ENCODE data around the gene SMC3.
"Not testable (repeated sequence)": the region's sequence is repeated elsewhere in the genome, so short reads cannot be mapped to it uniquely, and the experiment has no call there.

SMC3 gene

DNA sequence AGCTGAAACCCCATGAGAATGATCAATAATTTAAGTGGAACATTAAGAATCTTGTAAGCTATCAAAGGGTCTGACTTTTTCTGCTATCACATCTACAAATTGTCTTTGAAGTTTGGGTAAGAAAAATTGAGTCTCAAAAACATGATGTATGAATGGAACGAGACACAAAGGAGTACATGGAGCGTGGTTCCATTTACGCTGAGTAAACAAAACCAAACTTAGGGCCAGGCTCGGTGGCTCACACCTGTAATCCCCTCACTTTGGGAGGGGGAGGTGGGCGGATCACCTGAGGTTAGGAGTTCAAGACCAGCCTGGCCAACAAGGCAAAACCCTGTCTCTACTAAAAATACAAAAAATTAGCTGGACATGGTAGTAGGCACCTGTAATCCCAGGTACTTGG is 24.3 kb downstream of the SMC3 start:
- no peak for DNase-seq

DNA sequence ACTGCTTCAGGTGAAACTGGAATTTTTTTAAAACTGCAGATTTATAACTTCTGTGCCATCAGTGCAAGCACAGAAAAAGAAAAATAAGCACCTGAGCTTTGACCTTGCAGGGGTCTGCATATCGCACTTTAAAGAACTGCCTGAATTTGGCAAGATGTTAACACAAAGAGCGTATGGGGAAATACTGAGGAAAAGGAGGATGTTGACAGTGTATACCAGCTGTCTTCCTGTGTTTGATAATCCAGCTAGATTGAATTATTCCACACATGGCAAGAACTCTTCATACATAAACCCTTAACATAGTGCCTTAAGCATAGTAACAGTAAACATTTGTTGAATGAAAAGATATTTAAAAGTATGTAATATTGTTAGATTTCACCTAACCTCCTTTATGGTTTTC is 30.0 kb downstream of the SMC3 start:
- DNase-seq = no peak

DNA sequence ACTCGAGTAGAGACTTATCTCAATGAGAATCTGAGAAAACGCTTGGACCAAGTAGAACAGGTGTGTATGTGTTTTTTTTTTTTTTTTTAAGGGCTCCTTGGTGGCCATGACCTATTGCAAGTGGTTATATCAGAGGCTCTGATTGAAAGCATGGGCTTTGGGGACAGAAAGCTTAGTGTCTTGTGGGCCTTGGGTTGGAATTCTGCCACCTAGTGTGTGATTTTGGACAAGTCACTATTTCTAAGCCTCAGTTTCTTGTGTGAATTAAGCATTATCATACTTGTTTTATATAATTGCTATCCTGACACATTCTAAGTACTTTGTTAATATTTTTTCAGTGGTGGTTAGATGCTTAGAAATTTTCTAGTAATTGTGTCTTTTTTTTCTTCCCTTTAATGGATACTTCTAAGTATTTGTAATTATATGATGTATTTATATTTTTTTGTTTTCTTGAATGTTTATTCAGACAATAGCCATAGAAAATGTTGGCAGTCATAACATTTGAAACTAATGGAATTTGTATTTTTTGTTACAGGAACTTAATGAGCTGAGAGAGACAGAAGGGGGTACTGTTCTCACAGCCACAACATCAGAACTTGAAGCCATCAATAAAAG is 33.1 kb downstream of the SMC3 start:
- no peak for DNase-seq

DNA sequence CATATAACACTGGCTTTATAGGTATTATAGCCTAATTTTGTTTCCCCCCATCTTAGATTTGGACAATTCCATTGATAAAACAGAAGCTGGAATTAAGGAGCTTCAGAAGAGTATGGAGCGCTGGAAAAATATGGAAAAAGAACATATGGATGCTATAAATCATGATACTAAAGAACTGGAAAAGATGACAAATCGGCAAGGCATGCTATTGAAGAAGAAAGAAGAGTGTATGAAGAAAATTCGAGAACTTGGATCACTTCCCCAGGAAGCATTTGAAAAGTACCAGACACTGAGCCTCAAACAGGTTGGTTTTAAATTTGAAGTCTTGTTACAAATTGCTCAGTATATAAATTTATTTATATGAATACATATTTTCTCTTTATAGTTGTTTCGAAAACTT is 34.1 kb downstream of the SMC3 start:
- DNase-seq = no peak

DNA sequence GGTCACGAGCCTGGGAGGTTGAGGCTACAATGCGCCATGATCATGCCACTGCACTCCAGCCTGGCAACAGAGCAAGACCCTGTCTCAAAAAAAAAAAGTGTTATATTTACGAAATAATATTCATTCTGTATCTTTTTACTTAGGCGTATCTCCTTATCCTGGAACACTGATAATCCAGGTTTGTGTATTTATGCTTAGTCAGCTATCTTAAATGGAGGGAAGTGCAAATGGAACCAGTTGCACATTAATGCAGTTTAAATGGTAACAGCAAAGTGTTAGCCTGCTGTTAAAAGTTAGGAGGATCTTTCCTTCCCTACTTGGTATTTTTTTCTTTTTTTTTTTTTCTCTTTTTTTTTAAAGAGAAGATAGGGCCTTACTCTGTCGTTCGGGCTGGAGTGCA is 40.6 kb downstream of the SMC3 start:
- no peak for DNase-seq

DNA sequence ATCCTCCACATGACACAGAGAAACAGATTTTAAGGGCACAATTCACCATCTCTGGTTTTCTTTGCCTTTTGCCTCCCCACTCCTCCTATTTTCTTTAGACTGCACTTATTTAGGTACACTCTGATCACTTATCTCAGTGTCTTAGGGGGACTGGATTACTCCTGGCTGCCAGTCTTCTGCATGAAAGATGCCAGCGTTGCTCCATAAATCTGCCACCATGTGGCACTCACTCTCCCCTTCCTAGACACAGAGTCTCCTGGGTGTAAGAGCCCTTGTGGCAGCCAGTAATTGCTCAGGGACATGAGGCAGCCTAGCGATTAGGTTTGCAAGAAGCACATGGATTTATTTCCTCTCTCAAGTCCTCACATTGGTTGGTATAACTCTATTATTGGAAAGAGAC is 42.1 kb downstream of the SMC3 start:
- no peak for DNase-seq

DNA sequence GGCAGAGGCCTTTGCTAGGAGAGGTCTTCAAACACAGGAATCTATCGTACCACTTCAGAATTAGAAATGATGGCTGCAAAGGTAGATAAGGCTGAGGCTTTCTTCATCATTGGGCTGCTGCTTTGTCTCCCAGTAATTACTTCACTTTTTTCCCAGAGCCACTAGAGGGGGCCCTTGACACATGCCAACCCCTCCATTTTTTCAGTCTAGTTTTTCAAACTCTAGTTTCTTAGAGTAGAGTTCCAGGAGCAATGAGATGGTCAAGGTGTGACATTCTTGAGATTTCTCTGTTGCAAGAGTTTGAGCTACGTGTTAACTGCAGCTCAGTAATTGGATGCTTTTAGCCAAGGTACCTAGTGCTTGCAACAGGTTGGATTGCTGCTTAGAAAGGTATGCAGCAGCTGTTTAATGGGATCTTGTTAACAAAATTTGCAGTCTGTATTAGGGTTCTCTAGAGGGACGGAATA is 42.8 kb downstream of the SMC3 start:
- peak in 1 of 2 experiments; percentile 55 for DNase-seq

DNA sequence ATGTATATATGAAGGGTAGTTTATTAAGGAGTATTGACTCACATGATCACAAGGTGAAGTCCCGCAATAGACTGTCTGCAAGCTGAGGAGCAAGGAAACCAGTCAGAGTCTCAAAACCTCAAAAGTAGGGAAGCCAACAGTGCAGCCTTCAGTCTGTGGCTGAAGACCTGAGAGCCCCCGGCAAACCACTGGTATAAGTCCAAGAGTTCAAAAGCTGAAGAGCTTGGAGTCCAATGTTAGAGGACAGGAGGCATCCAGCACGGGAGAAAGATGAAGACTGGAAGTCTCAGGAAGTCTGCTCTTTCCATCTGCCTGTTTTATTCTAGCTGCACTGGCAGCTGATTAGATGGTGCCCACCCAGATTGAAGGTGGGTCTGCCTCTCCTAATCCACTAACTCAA is 43.3 kb downstream of the SMC3 start:
- not testable (repeated sequence) for DNase-seq

DNA sequence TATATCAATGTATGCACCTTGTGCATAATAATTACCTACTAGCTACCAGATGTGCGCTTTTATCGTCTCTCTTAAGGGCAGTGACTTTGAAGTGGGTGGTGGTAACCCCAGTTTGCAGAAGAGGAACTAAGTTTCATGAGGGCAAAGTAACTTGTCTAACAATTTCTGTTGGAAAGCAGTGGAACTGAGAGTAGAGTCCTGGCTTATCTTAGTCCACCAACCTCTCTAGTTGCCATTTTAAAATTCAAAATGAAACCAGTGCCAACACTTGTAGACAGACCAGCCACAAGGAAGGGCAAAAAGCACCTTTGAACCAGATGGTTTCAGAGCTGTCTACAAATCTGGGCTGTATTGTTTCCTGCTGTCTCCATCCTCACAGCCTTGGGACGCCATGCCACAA is 44.6 kb downstream of the SMC3 start:
- DNase-seq = no peak

DNA sequence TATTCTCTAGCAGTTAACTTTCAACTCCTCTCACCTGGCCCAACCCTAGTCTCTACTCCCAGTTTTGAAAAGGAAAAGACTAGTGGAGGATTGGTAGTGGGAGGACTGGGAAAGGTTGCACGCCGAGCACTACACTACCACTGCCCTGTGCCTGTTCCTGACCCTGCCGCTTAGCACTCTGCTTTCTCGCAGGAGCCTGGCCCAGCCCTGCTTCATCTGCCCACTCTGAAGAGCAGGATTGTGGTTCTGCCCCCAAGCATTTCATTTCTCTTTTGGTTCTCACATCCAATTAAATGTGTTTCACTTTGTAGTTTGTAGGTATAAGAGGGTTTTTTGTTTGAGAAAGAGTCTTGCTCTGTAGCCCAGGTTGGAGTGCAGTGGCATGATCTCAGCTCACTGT is 45.1 kb downstream of the SMC3 start:
- DNase-seq = no peak

DNA sequence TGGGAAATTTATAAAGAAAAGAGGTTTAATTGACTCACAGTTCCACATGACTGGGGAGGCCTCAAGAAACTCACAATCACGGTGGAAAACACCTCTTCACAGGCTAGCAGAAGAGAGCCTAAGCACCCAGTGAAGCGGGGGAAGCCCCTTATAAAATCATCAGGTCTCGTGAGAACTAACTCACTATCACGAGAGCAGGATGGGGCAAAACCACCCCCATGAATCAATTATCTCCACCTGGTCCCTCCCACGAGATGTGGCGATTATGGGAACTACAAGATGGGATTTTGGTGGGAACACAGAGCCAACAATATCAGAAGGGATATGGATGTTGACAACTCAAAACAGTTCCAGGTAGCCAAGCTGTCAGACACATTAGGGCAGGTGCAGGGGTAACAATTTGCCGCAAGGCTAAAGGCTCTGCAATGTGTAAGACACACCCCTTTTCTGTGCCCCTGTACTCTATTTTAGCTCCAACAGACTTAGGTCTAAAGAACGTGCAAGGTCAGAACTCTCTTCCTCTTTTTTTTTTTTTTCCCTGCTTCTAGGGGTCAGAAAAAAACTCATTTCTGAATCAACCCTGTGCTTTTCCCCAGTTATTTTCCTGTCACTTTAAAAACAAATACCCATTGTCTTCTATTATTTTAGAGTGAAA is 46.0 kb downstream of the SMC3 start:
- peak; percentile 43 to 61 for DNase-seq

DNA sequence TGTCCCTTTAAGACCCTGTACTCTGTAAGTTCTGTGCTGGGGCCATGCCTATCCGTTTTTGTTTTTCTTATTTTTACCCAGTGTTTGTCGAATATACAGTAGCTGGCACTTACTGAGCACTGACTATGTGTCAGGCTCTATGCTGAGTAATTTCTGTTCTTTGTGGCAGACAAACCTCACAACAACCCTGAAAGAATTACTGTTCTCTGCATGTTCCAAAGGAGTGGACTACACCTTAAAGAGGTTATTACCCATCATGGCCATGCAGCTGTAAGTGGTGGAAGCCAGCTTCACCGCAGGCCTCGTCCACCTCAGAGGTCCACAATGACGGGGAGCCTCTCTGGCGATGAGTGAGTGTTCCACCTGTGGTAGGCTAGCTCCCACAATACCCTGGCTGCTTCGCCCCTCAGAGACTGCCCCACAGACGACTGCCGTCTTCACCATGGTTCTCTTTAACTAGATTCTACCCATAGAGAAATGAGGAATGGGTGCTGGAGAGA is 46.6 kb downstream of the SMC3 start:
- DNase-seq = no peak

DNA sequence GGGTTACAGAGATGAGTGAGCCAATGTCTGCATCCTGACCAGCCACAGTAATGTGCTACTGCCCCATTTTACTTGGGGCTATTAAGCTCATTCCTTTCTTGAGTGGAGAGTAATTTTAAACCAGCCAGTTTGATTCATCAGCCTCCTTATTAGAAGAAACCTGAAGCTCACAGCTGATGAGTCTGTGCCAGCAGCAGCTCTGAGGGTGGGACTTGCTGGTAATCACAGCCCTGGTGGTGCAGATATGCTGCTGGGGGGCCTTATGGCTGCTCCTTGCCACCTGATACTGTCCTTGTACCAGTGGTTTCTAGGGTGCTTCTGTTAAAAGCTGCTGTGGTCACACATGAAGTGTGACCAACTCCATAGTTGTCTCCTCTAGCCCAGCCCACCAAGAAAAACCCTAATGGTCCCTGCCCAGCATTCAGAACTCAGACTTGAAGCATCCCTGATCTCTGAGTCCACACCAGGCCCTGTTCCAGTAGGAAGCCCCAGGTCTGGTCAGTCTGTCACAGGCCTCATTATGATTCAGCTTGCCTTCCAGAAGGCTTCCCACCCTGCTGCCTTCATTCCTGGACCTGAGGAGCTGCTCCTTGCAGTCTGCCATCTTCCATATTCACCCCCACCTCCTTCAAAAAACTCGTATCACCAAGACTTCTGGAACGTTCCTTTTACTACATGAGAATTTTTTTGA is 47.7 kb downstream of the SMC3 start:
- no peak for DNase-seq

DNA sequence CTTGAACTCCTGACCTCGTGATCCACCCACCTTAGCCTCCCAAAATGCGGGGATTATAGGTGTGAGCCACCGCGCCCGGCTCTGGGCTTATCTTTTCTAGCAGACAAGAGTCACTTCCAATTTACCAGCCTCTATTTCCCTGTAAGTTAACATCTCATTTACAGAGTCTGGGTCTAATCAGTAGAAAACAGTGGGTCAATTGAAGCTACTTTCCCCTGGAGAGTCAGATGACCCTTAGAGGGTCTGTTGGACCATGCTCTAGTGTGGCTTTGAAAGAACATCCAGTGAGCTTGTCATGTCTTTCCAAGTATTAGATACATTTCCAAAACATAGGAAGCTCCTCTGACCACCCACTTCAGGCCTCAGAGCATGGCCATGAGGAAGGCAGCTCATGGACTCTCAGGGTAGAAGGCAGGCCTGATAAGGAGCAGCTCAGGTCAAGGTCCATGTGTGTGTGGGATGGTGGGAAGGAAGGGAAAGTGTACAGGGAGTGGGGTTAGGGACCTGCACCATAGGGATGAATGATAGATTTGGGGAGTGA is 49.1 kb downstream of the SMC3 start:
- DNase-seq = no peak

DNA sequence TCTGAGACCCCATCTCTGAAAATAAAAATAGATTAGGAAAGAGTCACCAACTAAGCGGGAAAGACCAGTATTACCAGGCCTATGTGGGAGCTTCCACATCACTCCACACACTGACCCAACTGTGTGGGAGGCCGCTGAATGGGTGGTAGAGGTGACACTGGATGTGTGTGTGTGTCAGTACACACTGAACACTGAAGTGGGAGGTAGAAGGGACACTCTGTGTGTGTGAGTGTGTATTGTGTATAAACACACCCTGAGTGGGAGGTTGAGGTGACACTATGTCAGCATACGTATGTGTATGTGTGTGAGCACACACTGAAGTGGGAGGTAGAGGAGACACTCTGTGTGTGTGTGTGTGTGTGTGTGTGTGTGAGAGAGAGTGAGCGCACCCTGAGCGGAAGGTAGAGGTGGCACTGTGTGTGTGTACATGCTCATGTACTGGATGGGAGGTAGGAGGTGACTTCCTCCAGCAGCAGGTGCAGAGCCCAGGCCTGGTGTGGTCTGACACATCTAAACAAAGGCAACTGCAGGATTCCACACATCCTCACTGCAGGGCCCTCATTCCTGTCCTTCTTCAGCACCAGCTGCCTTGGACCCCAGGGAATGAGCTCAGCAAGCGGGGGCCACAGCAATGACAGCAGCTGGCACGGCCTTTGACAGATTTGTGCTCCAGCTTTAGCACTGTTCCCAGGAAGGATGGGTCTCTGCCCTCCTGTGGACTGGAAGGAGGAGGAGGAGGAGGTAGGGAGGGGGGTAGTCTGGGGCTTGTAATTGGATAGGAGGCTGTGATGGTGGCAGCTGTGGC is 50.1 kb downstream of the SMC3 start:
- DNase-seq = peak in 1 of 2 experiments; percentile 27

DNA sequence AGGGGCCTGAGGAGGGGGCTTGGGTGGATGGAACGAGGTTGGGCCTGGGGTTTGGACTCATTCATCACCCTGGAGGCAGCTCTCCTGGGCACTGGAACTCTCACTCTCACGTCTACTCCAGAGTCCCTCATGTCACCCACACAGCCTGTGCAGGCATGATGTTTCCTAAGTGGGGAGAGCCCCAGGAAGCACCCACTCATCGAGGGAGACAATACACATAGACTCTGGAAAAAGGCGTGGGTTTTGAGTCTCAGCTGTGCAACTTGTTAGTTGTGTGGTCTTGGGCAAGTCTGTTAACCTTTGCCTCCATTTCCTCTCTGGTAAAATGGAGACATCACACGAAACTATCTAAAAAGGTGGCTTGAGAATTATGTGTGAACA is 50.7 kb downstream of the SMC3 start:
- DNase-seq = peak; percentile 57 to 66

DNA sequence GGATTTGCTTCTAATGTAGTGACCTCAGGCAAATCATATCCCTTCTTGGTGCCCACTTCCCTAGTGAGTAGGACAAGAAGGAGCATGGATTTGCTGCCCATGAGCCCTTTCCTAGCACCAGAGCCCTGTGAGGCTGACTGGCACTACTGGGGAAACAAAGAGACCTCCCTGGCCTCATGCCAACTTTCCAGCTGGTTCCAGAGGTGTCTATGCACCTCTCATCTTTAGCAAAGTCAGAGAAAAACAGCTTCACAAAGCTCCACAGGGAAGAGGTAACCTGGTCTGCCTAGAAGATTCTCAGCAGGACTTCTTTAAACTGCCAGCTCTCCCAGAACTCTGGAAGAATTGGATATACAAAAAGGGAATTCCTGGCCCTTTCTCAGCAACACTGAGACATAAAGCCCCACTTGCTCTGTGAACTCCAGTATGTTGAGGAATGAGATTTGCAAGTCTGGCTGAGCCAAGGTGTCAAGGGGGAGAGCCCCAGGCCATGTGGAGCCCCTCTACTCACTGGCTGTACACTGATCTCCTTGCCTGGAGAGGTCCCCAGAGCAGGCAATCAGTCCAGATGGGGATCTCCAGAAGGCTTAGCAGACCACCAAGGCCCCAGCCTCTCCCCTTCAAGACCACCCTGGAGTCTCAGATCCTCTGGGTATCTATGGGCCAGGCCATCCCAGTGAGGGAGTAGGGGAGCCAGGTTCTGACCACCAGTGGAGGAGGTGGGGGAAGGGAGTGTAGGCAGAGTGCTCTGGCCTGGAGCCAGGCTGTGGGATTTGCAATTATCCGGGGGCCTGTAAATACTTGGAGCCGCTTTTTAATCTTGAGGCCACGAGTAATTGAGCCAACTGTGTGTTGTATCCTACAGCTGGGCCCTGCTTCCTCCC is 52.3 kb downstream of the SMC3 start:
- DNase-seq = no peak

DNA sequence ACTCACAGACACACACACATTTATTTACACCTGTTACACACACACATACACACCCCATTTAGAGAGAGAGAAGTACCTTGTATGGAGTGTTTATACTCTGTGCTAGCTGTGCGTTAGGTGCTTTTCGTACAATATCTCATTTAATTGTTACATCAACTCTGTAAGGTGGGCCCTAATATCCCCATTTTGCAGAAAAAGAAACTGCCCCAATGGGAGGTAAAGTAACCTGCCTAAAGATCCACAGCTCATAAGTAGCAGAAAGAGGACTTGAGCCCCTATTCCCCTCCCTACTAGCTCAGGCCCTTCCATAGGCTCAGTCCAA is 52.9 kb downstream of the SMC3 start:
- DNase-seq = no peak

DNA sequence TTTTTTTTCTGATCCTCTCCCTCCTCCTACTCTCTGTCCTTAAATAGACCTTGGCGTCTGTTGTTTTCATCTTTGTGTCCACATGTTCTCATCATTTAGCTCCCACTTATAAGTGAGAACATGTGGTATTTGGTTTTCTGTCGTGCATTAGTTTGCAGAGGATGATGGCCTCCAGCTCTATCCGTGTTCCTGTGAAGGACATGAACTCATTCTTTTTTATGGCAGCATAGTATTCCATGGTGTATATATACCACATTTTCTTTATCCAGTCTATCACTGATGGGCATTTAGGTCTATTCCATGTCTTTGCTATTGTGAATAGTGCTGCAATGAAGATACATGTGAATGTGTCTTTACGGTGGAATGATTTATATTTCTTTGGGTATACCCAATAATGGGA is 55.8 kb downstream of the SMC3 start:
- not testable (repeated sequence) for DNase-seq

DNA sequence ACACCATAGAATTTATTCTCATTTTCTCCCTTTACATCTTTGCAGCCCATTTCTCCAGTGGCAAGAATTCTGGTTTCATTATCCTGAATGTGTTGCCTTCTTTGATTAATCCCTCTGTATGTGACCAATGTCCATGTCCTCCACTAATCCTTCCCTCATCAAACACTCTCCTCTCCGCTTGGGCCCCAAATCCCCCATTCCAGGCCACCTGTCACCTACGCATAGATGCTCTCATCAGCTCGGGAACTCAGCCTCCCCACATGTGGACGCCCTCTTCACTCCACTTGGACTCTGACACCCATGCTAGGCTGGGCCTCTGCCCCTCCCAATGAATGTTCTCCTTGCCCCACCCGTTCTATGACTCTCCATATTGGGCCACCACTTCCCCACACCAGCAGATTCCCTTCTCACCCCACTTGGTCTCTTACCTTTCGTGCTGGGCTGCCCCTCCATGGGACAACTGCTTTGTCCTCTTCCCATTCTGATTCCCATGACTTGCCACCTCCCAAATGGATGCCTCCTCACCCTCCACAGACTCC is 57.9 kb downstream of the SMC3 start:
- DNase-seq = no peak

DNA sequence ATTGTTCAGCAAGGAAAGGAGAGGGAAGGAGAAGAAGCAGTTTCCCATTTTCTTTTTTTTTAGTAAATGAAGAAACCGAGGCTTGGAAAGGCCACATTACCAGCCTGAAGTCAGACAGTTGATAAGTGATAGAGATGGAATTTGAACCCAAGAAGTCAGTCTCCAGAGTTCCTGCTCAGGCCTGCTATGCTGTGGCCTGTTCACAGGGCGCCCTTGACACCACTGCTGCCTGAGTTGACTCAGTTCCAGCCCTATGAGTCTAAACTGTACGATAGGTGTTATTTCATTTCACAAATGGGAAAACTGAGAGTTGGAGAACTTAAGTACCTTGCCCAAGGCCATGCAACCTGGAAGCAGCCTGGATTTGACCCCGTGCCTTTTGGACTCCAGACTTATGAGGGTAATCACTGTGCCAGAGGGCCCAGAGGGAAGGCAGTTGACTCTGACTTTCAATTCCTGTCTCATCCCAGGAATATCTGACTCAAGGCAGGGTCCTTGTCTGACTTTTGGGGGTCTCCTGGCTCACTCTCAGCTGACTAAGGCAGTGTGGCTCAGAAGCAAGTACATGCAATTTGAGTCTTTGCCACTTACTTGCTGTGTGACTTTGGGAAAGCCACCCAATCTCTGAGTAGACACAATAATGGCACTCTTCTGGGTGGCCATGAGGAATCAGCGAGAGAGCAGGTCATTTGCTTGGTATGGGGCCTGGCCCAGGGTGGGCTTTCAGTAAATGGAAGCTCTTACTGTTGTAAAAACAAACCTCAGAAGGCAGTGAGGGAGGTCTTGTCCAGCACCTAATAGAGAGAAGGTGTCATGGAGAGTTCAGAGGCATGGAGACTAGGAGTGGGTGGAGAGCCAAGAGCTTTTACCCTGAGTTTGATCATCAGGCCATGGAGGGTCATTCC is 58.7 kb downstream of the SMC3 start:
- no peak for DNase-seq
